Large intestine (tissue), 3 donors: ENCODE results near the gene STK10. TPM values are rescaled to one million over a fixed set of nuclear protein-coding genes. Genes with fewer than 3 reads are reported as not detected.

Source experiments
- DNase-seq, 2 donors: peaks; one replicate each; pipeline versions ENCODE4 v3.0.0 to v3.0.0-alpha.2; 2013
- H3K27ac ChIP-seq: one replicate; pipeline ENCODE4 v1.5.1; 2013; ENCODE audit warnings: low read length
- H3K27me3 ChIP-seq: 2 replicates; pipeline ENCODE4 v1.6.1; 2013; ENCODE audit warnings: low read length; ENCODE audit not compliant: control insufficient read depth, insufficient read depth
- H3K36me3 ChIP-seq: 2 replicates; pipeline ENCODE4 v1.6.1; 2013; ENCODE audit warnings: low read length; ENCODE audit not compliant: control insufficient read depth, insufficient read depth
- H3K4me1 ChIP-seq: one replicate; pipeline ENCODE4 v1.6.1; 2013; ENCODE audit warnings: low read length; ENCODE audit not compliant: control insufficient read depth, insufficient read depth
- H3K4me3 ChIP-seq: one replicate; pipeline ENCODE4 v1.5.1; 2013; ENCODE audit warnings: low read length
- H3K9me3 ChIP-seq: one replicate; pipeline ENCODE4 v1.6.1; 2013; ENCODE audit warnings: mild to moderate bottlenecking, low read depth, low read length, moderate library complexity; ENCODE audit not compliant: control insufficient read depth
- WGBS: methylation state at CpG from one replicate; pipeline ENCODE4 v1.1.5; 2013; ENCODE audit warnings: low lambda C conversion rate; ENCODE audit not compliant: insufficient coverage; 5-methylcytosine and 5-hydroxymethylcytosine counted together
- polyA plus RNA-seq: library from polyadenylated mRNA; unstranded; fragments of 120-200 nt; gene quantifications from one replicate; pipeline ENCODE4 v1.2.1, GENCODE V29; 2013

Gene STK10
- polyA plus RNA-seq, 1 donor = 10.6 TPM

- peak in 1 of 2 donors; percentile 14 for DNase-seq
- Histone ChIP-seq H3K27ac (no peak overlapping the region), H3K4me3 (no peak overlapping the region)
These were observed 9.6 kb downstream of the STK10 start for GRCh38 chr5:172178301-172178987.

GRCh38 chr5:172177176-172177575 lies 10.8 kb downstream of the STK10 start:
- Histone ChIP-seq H3K27ac (no peak overlapping the region), H3K4me1 (no peaks in the 10 kb centered on the region), H3K36me3 (no peaks in the 10 kb centered on the region), H3K9me3 (no peaks in the 10 kb centered on the region), H3K4me3 (no peak overlapping the region), H3K27me3 (no peaks in the 10 kb centered on the region)
- no CpG with 5 or more reads among the region's 7 CpGs for WGBS
- DNase-seq = no peak

More at GRCh38 chr5:172178301-172178987, 9.6 kb downstream of the STK10 start:
- Histone ChIP-seq H3K27me3 (no peaks in the 10 kb centered on the region), H3K9me3 (no peaks in the 10 kb centered on the region), H3K36me3 (no peaks in the 10 kb centered on the region), H3K4me1 (no peaks in the 10 kb centered on the region)
- WGBS = no CpG with 5 or more reads among the region's 18 CpGs

GRCh38 chr5:172175263-172175719 lies 12.7 kb downstream of the STK10 start:
- no peaks in the 10 kb centered on the region for H3K27me3 ChIP-seq
- no peak overlapping the region for H3K27ac ChIP-seq
- H3K36me3 ChIP-seq = no peaks in the 10 kb centered on the region
- no peaks in the 10 kb centered on the region for H3K4me1 ChIP-seq
- WGBS = no CpG with 5 or more reads among the region's 7 CpGs
- H3K9me3 ChIP-seq = no peaks in the 10 kb centered on the region
- DNase-seq = peak; percentile 24 to 30
- H3K4me3 ChIP-seq = no peak overlapping the region

DNA sequence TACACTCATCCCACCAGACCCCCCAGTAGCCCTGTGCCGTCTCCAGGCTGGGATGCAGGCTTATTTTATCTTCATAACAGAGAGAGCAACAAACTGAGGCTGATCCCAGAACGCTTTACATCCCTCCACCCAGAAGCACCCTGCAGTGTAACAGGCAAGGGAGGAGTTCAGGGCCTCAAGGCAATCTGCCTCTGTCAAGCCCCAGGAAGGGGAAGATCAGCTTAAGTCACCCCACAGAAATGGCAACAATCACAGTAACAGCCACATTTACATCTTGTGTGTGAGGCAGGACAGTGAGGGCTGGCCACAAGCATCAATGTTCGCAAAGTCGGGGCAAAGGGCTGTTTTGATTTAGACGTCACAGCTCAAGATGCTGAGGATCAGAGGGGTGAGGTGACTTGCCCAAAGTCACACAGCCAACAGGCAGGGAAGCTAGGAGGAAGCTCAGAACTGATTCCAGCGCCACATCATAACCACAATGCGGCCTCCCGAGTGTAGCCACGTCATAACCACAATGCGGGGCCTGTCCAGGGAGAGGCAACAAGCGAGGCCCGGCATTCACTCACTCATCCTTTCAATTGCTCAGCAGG lies 14.4 kb downstream of the STK10 start:
- Histone ChIP-seq H3K4me1 (no peaks in the 10 kb centered on the region), H3K9me3 (no peaks in the 10 kb centered on the region), H3K27me3 (no peaks in the 10 kb centered on the region), H3K27ac (no peak overlapping the region), H3K36me3 (no peaks in the 10 kb centered on the region), H3K4me3 (no peak overlapping the region)
- WGBS = no CpG with 5 or more reads among the region's 12 CpGs
- no peak for DNase-seq

GRCh38 chr5:172172912-172173563 lies 15.0 kb downstream of the STK10 start:
- H3K4me1 ChIP-seq = no peaks in the 10 kb centered on the region
- no peaks in the 10 kb centered on the region for H3K36me3 ChIP-seq
- H3K4me3 ChIP-seq = no peak overlapping the region
- no peaks in the 10 kb centered on the region for H3K9me3 ChIP-seq
- no peaks in the 10 kb centered on the region for H3K27me3 ChIP-seq
- no peak overlapping the region for H3K27ac ChIP-seq
- 100% methylated on average over 3 of the region's 12 CpGs for WGBS
- DNase-seq = no peak

DNA sequence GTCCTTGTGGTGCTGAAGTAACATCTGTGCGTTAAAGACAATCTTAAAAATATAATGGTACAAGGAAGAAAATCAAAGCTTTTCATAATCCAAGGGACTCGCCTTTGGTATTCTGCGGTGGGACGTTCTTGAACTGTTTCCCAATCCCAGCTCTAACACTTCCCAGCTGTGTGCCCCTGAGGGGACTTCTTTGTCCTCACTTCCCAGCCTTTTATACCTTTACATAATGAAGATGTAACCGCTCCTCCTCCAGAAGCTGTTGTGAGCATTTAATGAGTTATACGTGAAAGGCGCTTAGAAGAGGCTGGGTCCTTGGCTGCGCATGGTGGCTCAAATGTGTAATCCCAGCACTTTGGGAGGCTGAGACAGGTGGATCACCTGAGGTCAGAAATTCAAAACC lies 16.9 kb downstream of the STK10 start:
- Histone ChIP-seq H3K4me1 (no peaks in the 10 kb centered on the region), H3K27ac (no peak overlapping the region), H3K4me3 (no peak overlapping the region), H3K36me3 (no peaks in the 10 kb centered on the region), H3K9me3 (no peaks in the 10 kb centered on the region), H3K27me3 (no peaks in the 10 kb centered on the region)
- WGBS = 100% methylated on average over 1 of the region's 8 CpGs
- no peak for DNase-seq

DNA sequence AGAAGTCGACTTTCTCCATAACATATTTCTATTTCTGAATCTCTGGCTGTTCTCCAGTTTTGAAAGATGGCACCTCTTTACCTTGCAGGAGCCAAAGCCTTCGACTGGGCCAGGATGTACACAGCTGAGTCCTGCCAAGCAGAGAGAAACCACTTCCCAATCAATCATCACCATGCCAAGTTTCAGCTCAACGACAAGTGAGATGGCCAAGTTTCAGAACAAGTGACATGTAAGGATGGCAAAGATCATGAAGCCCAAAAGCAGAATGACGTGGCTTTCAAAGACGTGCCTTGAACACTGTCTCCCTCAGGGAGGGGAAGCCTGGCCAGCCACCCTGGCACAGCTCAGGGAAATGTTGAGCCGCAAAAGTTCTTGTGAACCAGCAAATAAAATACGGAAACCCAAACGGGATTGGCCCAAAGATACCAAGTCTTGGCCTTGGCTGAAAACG lies 17.7 kb downstream of the STK10 start:
- WGBS = no CpG with 5 or more reads among the region's 9 CpGs
- Histone ChIP-seq H3K27ac (no peak overlapping the region), H3K27me3 (no peaks in the 10 kb centered on the region), H3K4me3 (no peak overlapping the region), H3K9me3 (no peaks in the 10 kb centered on the region), H3K36me3 (no peaks in the 10 kb centered on the region), H3K4me1 (no peaks in the 10 kb centered on the region)
- DNase-seq = no peak

GRCh38 chr5:172169216-172169615 lies 18.8 kb downstream of the STK10 start:
- Histone ChIP-seq H3K27ac (no peak overlapping the region), H3K4me1 (no peaks in the 10 kb centered on the region)
- 100% methylated on average over 1 of the region's 2 CpGs for WGBS

GRCh38 chr5:172168311-172168710 lies 19.7 kb downstream of the STK10 start:
- no peak overlapping the region for H3K27ac ChIP-seq
- H3K36me3 ChIP-seq = no peaks in the 10 kb centered on the region
- DNase-seq = no peak
- no peaks in the 10 kb centered on the region for H3K27me3 ChIP-seq
- H3K4me1 ChIP-seq = no peaks in the 10 kb centered on the region
- no peaks in the 10 kb centered on the region for H3K9me3 ChIP-seq
- no CpG with 5 or more reads among the region's 8 CpGs for WGBS
- H3K4me3 ChIP-seq = no peak overlapping the region

More at GRCh38 chr5:172169216-172169615, 18.8 kb downstream of the STK10 start:
- Histone ChIP-seq H3K4me3 (no peak overlapping the region), H3K36me3 (no peaks in the 10 kb centered on the region), H3K27me3 (no peaks in the 10 kb centered on the region), H3K9me3 (no peaks in the 10 kb centered on the region)
- DNase-seq = no peak

- 60% methylated on average over 2 of the region's 7 CpGs for WGBS
- DNase-seq = no peak
- H3K27ac ChIP-seq = no peak overlapping the region
These were observed 20.1 kb downstream of the STK10 start for GRCh38 chr5:172167895-172168294.

More at GRCh38 chr5:172167895-172168294, 20.1 kb downstream of the STK10 start:
- no peaks in the 10 kb centered on the region for H3K36me3 ChIP-seq
- H3K9me3 ChIP-seq = no peaks in the 10 kb centered on the region
- H3K4me3 ChIP-seq = no peak overlapping the region
- no peaks in the 10 kb centered on the region for H3K4me1 ChIP-seq
- H3K27me3 ChIP-seq = no peaks in the 10 kb centered on the region
